Measurements from ENCODE around the gene PLXNB1. TPM values are rescaled to one million over a fixed set of nuclear protein-coding genes. Genes with fewer than 3 reads are reported as not detected.

Gene PLXNB1
- total and polyA plus RNA-seq, 2 of the 13 experiments (the other 11 are each of a cell fraction or from before 2014, with no cell fraction given), result 86.0 to 143 TPM

DNA sequence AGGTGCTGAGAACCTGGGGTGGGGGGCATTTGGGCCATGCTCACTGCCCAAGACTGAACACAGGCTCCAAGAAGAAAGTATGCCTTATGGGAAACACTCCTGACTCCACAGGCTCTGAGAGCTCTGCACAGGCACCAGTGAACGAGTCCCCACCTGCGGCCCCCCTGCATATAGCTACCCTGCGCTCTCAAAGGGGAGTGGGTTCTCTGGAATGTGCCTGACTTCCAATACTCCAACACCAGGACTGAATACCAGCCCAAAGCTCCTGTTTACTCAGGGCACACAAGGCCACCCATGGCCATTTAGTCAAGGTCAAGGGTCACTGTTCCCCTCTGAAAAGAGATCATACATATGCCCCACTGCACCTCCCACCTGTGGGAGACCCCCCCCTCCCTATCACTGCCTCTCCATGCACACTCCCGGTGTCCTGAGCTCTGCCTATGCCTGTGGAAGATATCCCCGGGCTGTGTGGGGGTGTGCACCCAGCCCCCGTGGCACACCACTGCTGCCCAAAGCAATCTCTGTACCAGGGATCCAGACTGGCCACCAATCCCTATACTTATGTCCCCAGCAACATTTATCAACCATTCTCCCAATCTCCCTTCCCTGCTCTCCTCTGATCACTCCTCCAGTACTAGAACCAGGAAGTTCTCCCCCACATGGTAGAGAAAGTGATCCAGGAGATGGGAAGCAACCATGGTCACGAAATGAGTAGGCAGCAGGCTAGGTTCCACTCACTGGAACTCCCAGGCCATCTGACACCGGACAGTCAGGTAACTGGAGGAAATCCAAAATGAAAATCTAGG lies 1.5 kb upstream of the PLXNB1 start (continued):
- TF ChIP-seq ZFP36 (IDR thresholded peaks at IDR 0.05; ENCODE audit: borderline replicate concordance, low read depth, low read length, partially characterized antibody), result no peak
- no peak for TF ChIP-seq ZNF142 (CRISPR knock-in tag; IDR thresholded peaks at IDR 0.05)
- no peak for TF ChIP-seq ZNF232 (CRISPR knock-in tag; IDR thresholded peaks at IDR 0.05; ENCODE audit: borderline replicate concordance)
- TF ChIP-seq CENPT (CRISPR knock-in tag; IDR thresholded peaks at IDR 0.05; ENCODE audit: low read depth), result no peak
- TF ChIP-seq ZBTB3 (CRISPR knock-in tag; IDR thresholded peaks at IDR 0.05; ENCODE audit: borderline replicate concordance, low read depth), result no peak
- TF ChIP-seq EHMT2 (IDR thresholded peaks at IDR 0.05; ENCODE audit: borderline replicate concordance, low read depth, low read length), result no peak
- TF ChIP-seq FLYWCH1 (CRISPR knock-in tag; IDR thresholded peaks at IDR 0.05), result no peak
- no peak for TF ChIP-seq ZNF709 (CRISPR knock-in tag; IDR thresholded peaks at IDR 0.05)
- TF ChIP-seq FOSL2 (CRISPR knock-in tag; IDR thresholded peaks at IDR 0.05), result peak; percentile 62
- TF ChIP-seq WIZ (CRISPR knock-in tag; IDR thresholded peaks at IDR 0.05), result no peak
- TF ChIP-seq MXD1 (CRISPR knock-in tag; IDR thresholded peaks at IDR 0.05), result no peak
- 0 out of 2 replicates have a peak, but pooled peaks have one; percentile 71 for TF ChIP-seq ZHX1 (CRISPR knock-in tag; IDR thresholded peaks at IDR 0.05; ENCODE audit: low read depth)
- TF ChIP-seq ATF4 (CRISPR knock-in tag; IDR thresholded peaks at IDR 0.05), result no peak
- no peak for TF ChIP-seq IRF1 (CRISPR knock-in tag; IDR thresholded peaks at IDR 0.05; ENCODE audit: low read depth)
- TF ChIP-seq ZNF841 (CRISPR knock-in tag; IDR thresholded peaks at IDR 0.05; ENCODE audit: borderline replicate concordance), result no peak
- TF ChIP-seq, protein P1, sequence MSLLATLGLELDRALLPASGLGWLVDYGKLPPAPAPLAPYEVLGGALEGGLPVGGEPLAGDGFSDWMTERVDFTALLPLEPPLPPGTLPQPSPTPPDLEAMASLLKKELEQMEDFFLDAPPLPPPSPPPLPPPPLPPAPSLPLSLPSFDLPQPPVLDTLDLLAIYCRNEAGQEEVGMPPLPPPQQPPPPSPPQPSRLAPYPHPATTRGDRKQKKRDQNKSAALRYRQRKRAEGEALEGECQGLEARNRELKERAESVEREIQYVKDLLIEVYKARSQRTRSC (CRISPR knock-in tag; IDR thresholded peaks at IDR 0.05; ENCODE audit: low read depth), result no peak

All from HepG2 (cell line).